Right lobe of liver (tissue), 4 donors: ENCODE results near the gene ARIH2.
"Not testable (repeated sequence)": the region's sequence is repeated elsewhere in the genome, so short reads cannot be mapped to it uniquely, and the experiment has no call there.

Source experiments
- CTCF ChIP-seq, 4 donors: fragments of 200-600 bp in 3 of 4; fragments of 450-650 bp in 1 of 4; IDR thresholded peaks; one replicate each; pipeline versions ENCODE4 v1.5.1 to v1.8.0; 2016 to 2022; ENCODE audit warnings: antibody characterized with exemption in 4 of 4, mild to moderate bottlenecking in 2 of 4
- POLR2A ChIP-seq: fragments of 450-650 bp; IDR thresholded peaks from one replicate; pipeline ENCODE4 v1.6.1; 2017; ENCODE audit warnings: antibody characterized with exemption, mild to moderate bottlenecking
- donor health status: DM: no; HTN: no; CAD: no.
- donor health status: DM: no; HTN: no; CAD: no.
- donor health status: DM: no; HTN: yes; CAD: no.

- TF ChIP-seq CTCF (IDR thresholded peaks at IDR 0.05); POLR2A: not testable (repeated sequence)
These were observed 11.6 kb upstream of the ARIH2 start for GRCh38 chr3:48907026-48907425.
